NCI-H510A (cell line): Measurements from ENCODE around the gene PIK3R5.

ENCODE experiments used
- DNase-seq: peaks from one replicate; lab custom pipeline; 2025; lab: John Stamatoyannopoulos, UW

PIK3R5 gene

GRCh38 chr17:8830141-8830540 is 135.4 kb downstream of the PIK3R5 start:
- no peak for DNase-seq

- no peak for DNase-seq
These were observed 136.2 kb downstream of the PIK3R5 start for GRCh38 chr17:8829036-8829941.
